Right lung (tissue), 5 donors: ENCODE results near the gene DNM2. TPM values are rescaled to one million over a fixed set of nuclear protein-coding genes. Genes with fewer than 3 reads are reported as not detected.

Source experiments
- DNase-seq, 2 donors: peaks; one replicate each; pipeline ENCODE4 v3.0.0-alpha.2; 2013
- polyA plus RNA-seq, 5 donors: library from polyadenylated mRNA; unstranded; fragments of 120-200 nt; gene quantifications; one replicate each; pipeline versions ENCODE4 v1.2.1 to v1.2.3, GENCODE V29; 2013; ENCODE audit warnings: inconsistent platforms in 1 of 5, low replicate concordance in 1 of 5; ENCODE audit not compliant: insufficient read length in 5 of 5, insufficient read depth in 1 of 5

DNM2 gene
- polyA plus RNA-seq, 5 donors = 78.1 to 110 (median 98.8) TPM

- DNase-seq = no peak
These were observed 94.3 kb downstream of the DNM2 start for GRCh38 chr19:10812196-10812595.

GRCh38 chr19:10812902-10813404 lies 95.1 kb downstream of the DNM2 start:
- DNase-seq = no peak

- no peak for DNase-seq
These were observed 97.2 kb downstream of the DNM2 start for GRCh38 chr19:10815007-10815536.

GRCh38 chr19:10815969-10816644 lies 98.2 kb downstream of the DNM2 start:
- no peak for DNase-seq

GRCh38 chr19:10816691-10817090 lies 98.8 kb downstream of the DNM2 start:
- DNase-seq = no peak

- DNase-seq = peak; percentile 49 to 50
These were observed 99.6 kb downstream of the DNM2 start for GRCh38 chr19:10817291-10818038.

- DNase-seq = no peak
These were observed 100.6 kb downstream of the DNM2 start for GRCh38 chr19:10818301-10819123.

- no peak for DNase-seq
These were observed 101.5 kb downstream of the DNM2 start for GRCh38 chr19:10819124-10820060.

- no peak for DNase-seq
These were observed 102.3 kb downstream of the DNM2 start for GRCh38 chr19:10820173-10820572.

- no peak for DNase-seq
These were observed 105.8 kb downstream of the DNM2 start for GRCh38 chr19:10823690-10824089.

- DNase-seq = no peak
These were observed 108.4 kb downstream of the DNM2 start for GRCh38 chr19:10826231-10826630.

GRCh38 chr19:10826846-10827245 lies 109.0 kb downstream of the DNM2 start:
- DNase-seq = no peak

- DNase-seq = no peak
These were observed 111.3 kb downstream of the DNM2 start for GRCh38 chr19:10828981-10829821.

- DNase-seq = no peak
These were observed 112.1 kb downstream of the DNM2 start for GRCh38 chr19:10829967-10830366.

GRCh38 chr19:10830370-10830769 lies 112.5 kb downstream of the DNM2 start:
- DNase-seq = no peak

GRCh38 chr19:10830931-10831779 lies 113.3 kb downstream of the DNM2 start:
- no peak for DNase-seq

GRCh38 chr19:10831987-10832938 lies 114.4 kb downstream of the DNM2 start:
- no peak for DNase-seq

- DNase-seq = no peak
These were observed 115.0 kb downstream of the DNM2 start for GRCh38 chr19:10832939-10833296.
